ENCODE results near the gene BMP5. TPM values are rescaled to one million over a fixed set of nuclear protein-coding genes. Genes with fewer than 3 reads are reported as not detected.

Gene BMP5
- total and polyA plus RNA-seq, 2 donors (not counting 1 experiment from before 2014, with no cell fraction given): 1.5 TPM; not detected in 1

DNA sequence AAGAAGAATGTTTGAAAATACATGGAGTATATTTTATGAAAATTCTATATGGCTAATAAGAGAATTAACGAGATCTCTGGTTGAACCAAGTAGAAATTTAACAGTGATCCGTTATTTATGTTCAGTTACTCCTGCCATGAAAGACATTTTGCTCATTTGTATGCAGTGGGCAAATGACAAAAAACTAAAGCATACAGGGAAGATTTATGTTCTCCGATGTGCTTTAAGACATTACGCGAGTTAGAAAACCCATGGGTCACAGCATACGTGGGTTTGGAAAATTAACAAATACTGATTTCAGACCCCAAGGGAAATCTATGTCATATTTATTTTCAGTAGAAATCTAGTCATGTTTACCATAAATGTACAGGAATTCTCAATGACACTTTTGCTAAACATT is 90.1 kb downstream of the BMP5 start:
- Histone ChIP-seq H3K4me1 (ENCODE audit: control insufficient read depth, extremely low read depth, insufficient read depth, low read length) (no peaks in the 10 kb centered on the region), H3K27me3 (ENCODE audit: control insufficient read depth, insufficient read depth, low read length) (no peaks in the 10 kb centered on the region), H3K27ac (ENCODE audit: insufficient read depth, low read length) (no peak overlapping the region), H3K36me3 (ENCODE audit: control insufficient read depth, insufficient read depth, low read length) (no peaks in the 10 kb centered on the region), H3K4me3 (replicated peaks in 1 of 4; ENCODE audit: control extremely low read depth in 1 of 4, insufficient read depth in 1 of 4, low read depth in 3 of 4, low read length in 4 of 4) (no peak overlapping the region), H4K20me1 (ENCODE audit: control insufficient read depth, extremely low read depth, insufficient read depth, low read length) (no peaks in the 10 kb centered on the region), H3K4me2 (ENCODE audit: extremely low read depth, insufficient read depth, low read length) (no peak overlapping the region), H3K9me3 (ENCODE audit: control insufficient read depth, insufficient read depth, low read depth, low read length) (no peaks in the 10 kb centered on the region), H3K79me2 (ENCODE audit: control insufficient read depth, insufficient read depth, low read length) (no peaks in the 10 kb centered on the region), H2AFZ (ENCODE audit: low read length) (no peak overlapping the region), H3K9ac (ENCODE audit: insufficient read depth, low read length) (no peak overlapping the region)
- no peak for TF ChIP-seq CTCF (conservative IDR thresholded peaks at IDR 0.05 in 1 of 2, IDR thresholded peaks at IDR 0.05 in 1 of 2; ENCODE audit: low read depth in 1 of 2, low read length in 2 of 2)
- no peak for TF ChIP-seq EZH2 (IDR thresholded peaks at IDR 0.05; ENCODE audit: low read length, missing control alignments)
- no peak for DNase-seq (ENCODE audit: low read depth in 2 of 2)

GRCh38 chr6:55782275-55782674 is 93.1 kb downstream of the BMP5 start:
- H3K27me3 ChIP-seq (ENCODE audit: control insufficient read depth, insufficient read depth, low read length): no peaks in the 10 kb centered on the region
- no peak for DNase-seq (ENCODE audit: low read depth in 2 of 2)
- no peak overlapping the region for H3K4me3 ChIP-seq (replicated peaks in 1 of 4; ENCODE audit: control extremely low read depth in 1 of 4, insufficient read depth in 1 of 4, low read depth in 3 of 4, low read length in 4 of 4)
- no peaks in the 10 kb centered on the region for H4K20me1 ChIP-seq (ENCODE audit: control insufficient read depth, extremely low read depth, insufficient read depth, low read length)
- no peak overlapping the region for H2AFZ ChIP-seq (ENCODE audit: low read length)
- TF ChIP-seq CTCF (conservative IDR thresholded peaks at IDR 0.05 in 1 of 2, IDR thresholded peaks at IDR 0.05 in 1 of 2; ENCODE audit: low read depth in 1 of 2, low read length in 2 of 2): no peak
- no peak for TF ChIP-seq EZH2 (IDR thresholded peaks at IDR 0.05; ENCODE audit: low read length, missing control alignments)
- no peak overlapping the region for H3K4me2 ChIP-seq (ENCODE audit: extremely low read depth, insufficient read depth, low read length)
- H3K9ac ChIP-seq (ENCODE audit: insufficient read depth, low read length): no peak overlapping the region
- no peaks in the 10 kb centered on the region for H3K4me1 ChIP-seq (ENCODE audit: control insufficient read depth, extremely low read depth, insufficient read depth, low read length)
- H3K36me3 ChIP-seq (ENCODE audit: control insufficient read depth, insufficient read depth, low read length): no peaks in the 10 kb centered on the region
- no peak overlapping the region for H3K27ac ChIP-seq (ENCODE audit: insufficient read depth, low read length)
- no peaks in the 10 kb centered on the region for H3K79me2 ChIP-seq (ENCODE audit: control insufficient read depth, insufficient read depth, low read length)
- H3K9me3 ChIP-seq (ENCODE audit: control insufficient read depth, insufficient read depth, low read depth, low read length): no peaks in the 10 kb centered on the region

- no peak overlapping the region for H3K4me3 ChIP-seq (replicated peaks in 1 of 4; ENCODE audit: control extremely low read depth in 1 of 4, insufficient read depth in 1 of 4, low read depth in 3 of 4, low read length in 4 of 4)
- H3K27me3 ChIP-seq (ENCODE audit: control insufficient read depth, insufficient read depth, low read length): no peaks in the 10 kb centered on the region
- H4K20me1 ChIP-seq (ENCODE audit: control insufficient read depth, extremely low read depth, insufficient read depth, low read length): no peaks in the 10 kb centered on the region
- no peak overlapping the region for H3K9ac ChIP-seq (ENCODE audit: insufficient read depth, low read length)
- H3K79me2 ChIP-seq (ENCODE audit: control insufficient read depth, insufficient read depth, low read length): no peaks in the 10 kb centered on the region
- no peak overlapping the region for H3K27ac ChIP-seq (ENCODE audit: insufficient read depth, low read length)
- TF ChIP-seq CTCF (conservative IDR thresholded peaks at IDR 0.05 in 1 of 2, IDR thresholded peaks at IDR 0.05 in 1 of 2; ENCODE audit: low read depth in 1 of 2, low read length in 2 of 2) (no peak), EZH2 (IDR thresholded peaks at IDR 0.05; ENCODE audit: low read length, missing control alignments) (no peak)
- H3K36me3 ChIP-seq (ENCODE audit: control insufficient read depth, insufficient read depth, low read length): no peaks in the 10 kb centered on the region
- H2AFZ ChIP-seq (ENCODE audit: low read length): no peak overlapping the region
- H3K9me3 ChIP-seq (ENCODE audit: control insufficient read depth, insufficient read depth, low read depth, low read length): no peaks in the 10 kb centered on the region
- no peaks in the 10 kb centered on the region for H3K4me1 ChIP-seq (ENCODE audit: control insufficient read depth, extremely low read depth, insufficient read depth, low read length)
- no peak for DNase-seq (ENCODE audit: low read depth in 2 of 2)
- no peak overlapping the region for H3K4me2 ChIP-seq (ENCODE audit: extremely low read depth, insufficient read depth, low read length)
Measured at GRCh38 chr6:55778705-55779104, 96.7 kb downstream of the BMP5 start.
